Measurements from ENCODE around the gene SCO2. TPM values are rescaled to one million over a fixed set of nuclear protein-coding genes. Genes with fewer than 3 reads are reported as not detected.
A peak's percentile ranks its signal among the peaks of the same experiment; 100 is the strongest.

Gene SCO2
- total and polyA plus RNA-seq, 2 of the 13 experiments (the other 11 are each of a cell fraction or from before 2014, with no cell fraction given) = 0.32 to 3.7 TPM

DNA sequence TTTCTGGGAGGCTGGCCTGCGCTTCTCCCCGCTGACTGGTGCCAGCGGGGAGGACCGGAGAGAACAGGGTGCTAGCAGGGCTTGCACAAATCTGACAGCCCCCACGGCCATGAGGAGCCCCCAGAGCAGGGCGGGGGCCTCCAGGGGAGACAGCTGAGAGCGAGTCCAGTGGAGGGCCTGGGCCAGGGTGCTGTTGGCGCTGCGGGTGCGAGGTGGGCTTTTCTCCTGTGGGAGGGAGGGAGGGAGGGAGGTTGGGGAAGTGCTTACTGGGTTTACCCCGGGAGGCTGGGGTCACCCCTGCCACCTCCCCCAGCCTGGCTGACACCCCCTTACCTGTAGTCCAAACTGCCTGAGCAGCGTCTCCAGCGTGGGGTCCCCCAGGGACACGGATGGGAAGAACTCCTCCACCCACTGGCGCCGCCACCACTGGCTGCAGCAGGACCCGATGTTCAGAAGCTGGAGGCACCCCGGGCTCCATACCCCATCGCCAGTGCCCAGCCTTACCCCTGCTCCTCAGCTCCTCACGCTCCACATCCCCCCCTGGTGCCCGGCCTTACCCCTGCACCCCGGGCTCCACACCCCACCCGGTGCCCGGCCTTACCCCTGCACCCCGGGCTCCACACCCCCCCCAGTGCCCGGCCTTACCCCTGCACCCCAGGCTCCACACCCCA, 21.8 kb downstream of the SCO2 start:
- H3K27me3 ChIP-seq (ENCODE audit: control insufficient read depth in 1 of 2, insufficient read depth in 2 of 2, low read length in 2 of 2) = no peaks in the 10 kb centered on the region; a peak in 1 of 5 replicates
- peaks cover 13% of the 10 kb centered on the region for H3K79me2 ChIP-seq (ENCODE audit: insufficient read depth, low read length)
- no peak overlapping the region for H3K27ac ChIP-seq (ENCODE audit: extremely low read length, insufficient read depth, low read length)
- peaks cover 2 to 10% of the 10 kb centered on the region in 2 experiments; a peak in 1 of 5 replicates for H3K36me3 ChIP-seq (replicated peaks in 1 of 2; ENCODE audit: control insufficient read depth in 1 of 2, insufficient read depth in 2 of 2, low read length in 2 of 2)
- no peaks in the 10 kb centered on the region for H3K9me3 ChIP-seq (ENCODE audit: low read length)
- POLR2A ChIA-PET = interaction anchor here (1.8 kb wide), 1 partner anchor 22 kb away, joined by 5 read pairs; the partner anchor contains the start of gene SCO2
- CTCF ChIA-PET (ENCODE audit: low intra/inter-chr PET ratio, low total read pairs) = no interaction called here
- 97% methylated on average over 17 of the region's 26 CpGs for WGBS (ENCODE audit: low lambda C conversion rate)
- BruUV-seq (replicated peaks) = no TSS peak
- ATAC-seq (no peak), DNase-seq (ENCODE audit: low spot score) (no peak), FAIRE-seq (no peak)
- peaks cover 15% of the 10 kb centered on the region for H3K4me1 ChIP-seq (ENCODE audit: insufficient read depth, low read length)
- no peaks in the 10 kb centered on the region for H4K20me1 ChIP-seq (ENCODE audit: insufficient read depth, low read length)
- intact Hi-C loops (cut with micrococcal nuclease; ENCODE audit: unreplicated experiment) = no loop called here
- H3K4me3 ChIP-seq (replicated peaks in 1 of 3; ENCODE audit: insufficient read depth in 1 of 3, low read depth in 2 of 3, low read length in 3 of 3) = no peak overlapping the region
- in situ Hi-C loops (cut with HindIII; ENCODE audit: extremely low pct_ligation_motif_present, low pct_unique_long_range_greater_than_20kb) = no loop called here
- no peak overlapping the region for H3K4me2 ChIP-seq (ENCODE audit: low read depth, low read length)
- no peak overlapping the region for H3K9ac ChIP-seq (ENCODE audit: insufficient read depth, low read depth, low read length)
- TF ChIP-seq ZBTB39 (CRISPR knock-in tag; IDR thresholded peaks at IDR 0.05) (no peak), TRIM24 (CRISPR knock-in tag; IDR thresholded peaks at IDR 0.05) (no peak)
- TF ChIP-seq, protein P1, sequence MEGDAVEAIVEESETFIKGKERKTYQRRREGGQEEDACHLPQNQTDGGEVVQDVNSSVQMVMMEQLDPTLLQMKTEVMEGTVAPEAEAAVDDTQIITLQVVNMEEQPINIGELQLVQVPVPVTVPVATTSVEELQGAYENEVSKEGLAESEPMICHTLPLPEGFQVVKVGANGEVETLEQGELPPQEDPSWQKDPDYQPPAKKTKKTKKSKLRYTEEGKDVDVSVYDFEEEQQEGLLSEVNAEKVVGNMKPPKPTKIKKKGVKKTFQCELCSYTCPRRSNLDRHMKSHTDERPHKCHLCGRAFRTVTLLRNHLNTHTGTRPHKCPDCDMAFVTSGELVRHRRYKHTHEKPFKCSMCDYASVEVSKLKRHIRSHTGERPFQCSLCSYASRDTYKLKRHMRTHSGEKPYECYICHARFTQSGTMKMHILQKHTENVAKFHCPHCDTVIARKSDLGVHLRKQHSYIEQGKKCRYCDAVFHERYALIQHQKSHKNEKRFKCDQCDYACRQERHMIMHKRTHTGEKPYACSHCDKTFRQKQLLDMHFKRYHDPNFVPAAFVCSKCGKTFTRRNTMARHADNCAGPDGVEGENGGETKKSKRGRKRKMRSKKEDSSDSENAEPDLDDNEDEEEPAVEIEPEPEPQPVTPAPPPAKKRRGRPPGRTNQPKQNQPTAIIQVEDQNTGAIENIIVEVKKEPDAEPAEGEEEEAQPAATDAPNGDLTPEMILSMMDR (CRISPR knock-in tag; IDR thresholded peaks at IDR 0.05) = peak; percentile 20; the same call in 1 of the 2 replicates
- H2AFZ ChIP-seq (ENCODE audit: low read length) = no peak overlapping the region

Data from HepG2 (cell line).